Esophagus squamous epithelium (tissue), 4 donors: ENCODE results near the gene DHRS3.

ENCODE experiments used
- POLR2A ChIP-seq, 4 donors: fragments of 450-650 bp; IDR thresholded peaks; one replicate each; pipeline ENCODE4 v1.6.1; 2017; ENCODE audit warnings: antibody characterized with exemption in 4 of 4, mild to moderate bottlenecking in 4 of 4, moderate library complexity in 3 of 4
- TF ChIP-seq, protein P1 (sequence below), 6 experiments: fragments of 450-650 bp in 4 of 6; fragments of 200-600 bp in 2 of 6; sonication (generic) in 2 of 6; IDR thresholded peaks; one replicate each; pipeline ENCODE4 v1.5.1; 2016 to 2019; ENCODE audit warnings: antibody characterized with exemption in 6 of 6, mild to moderate bottlenecking in 4 of 6, moderate library complexity in 4 of 6

DNA sequence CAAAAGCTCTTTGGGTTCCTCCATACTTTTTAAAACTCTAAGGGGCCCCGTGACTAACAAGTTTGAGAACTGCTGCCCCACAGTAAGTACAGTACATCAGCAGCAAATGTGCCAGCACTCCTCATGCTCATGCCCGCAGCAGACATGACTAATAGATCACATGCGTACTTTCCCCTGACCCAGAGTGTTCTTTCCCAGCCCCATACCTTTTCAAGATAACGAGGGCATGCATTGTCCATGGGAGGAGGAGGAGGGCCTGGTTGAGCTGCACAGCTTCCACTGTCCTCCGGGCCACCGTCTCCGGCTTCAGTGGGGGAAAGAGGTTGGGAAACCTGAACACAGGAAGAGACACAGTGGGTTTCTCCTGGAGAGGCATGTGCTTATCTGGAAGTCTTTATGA, 45.5 kb downstream of the DHRS3 start:
- no peak for TF ChIP-seq POLR2A (IDR thresholded peaks at IDR 0.05)
- TF ChIP-seq, protein P1, sequence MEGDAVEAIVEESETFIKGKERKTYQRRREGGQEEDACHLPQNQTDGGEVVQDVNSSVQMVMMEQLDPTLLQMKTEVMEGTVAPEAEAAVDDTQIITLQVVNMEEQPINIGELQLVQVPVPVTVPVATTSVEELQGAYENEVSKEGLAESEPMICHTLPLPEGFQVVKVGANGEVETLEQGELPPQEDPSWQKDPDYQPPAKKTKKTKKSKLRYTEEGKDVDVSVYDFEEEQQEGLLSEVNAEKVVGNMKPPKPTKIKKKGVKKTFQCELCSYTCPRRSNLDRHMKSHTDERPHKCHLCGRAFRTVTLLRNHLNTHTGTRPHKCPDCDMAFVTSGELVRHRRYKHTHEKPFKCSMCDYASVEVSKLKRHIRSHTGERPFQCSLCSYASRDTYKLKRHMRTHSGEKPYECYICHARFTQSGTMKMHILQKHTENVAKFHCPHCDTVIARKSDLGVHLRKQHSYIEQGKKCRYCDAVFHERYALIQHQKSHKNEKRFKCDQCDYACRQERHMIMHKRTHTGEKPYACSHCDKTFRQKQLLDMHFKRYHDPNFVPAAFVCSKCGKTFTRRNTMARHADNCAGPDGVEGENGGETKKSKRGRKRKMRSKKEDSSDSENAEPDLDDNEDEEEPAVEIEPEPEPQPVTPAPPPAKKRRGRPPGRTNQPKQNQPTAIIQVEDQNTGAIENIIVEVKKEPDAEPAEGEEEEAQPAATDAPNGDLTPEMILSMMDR (IDR thresholded peaks at IDR 0.05), result no peak
